Measurements from ENCODE around the gene THSD4.

DNA sequence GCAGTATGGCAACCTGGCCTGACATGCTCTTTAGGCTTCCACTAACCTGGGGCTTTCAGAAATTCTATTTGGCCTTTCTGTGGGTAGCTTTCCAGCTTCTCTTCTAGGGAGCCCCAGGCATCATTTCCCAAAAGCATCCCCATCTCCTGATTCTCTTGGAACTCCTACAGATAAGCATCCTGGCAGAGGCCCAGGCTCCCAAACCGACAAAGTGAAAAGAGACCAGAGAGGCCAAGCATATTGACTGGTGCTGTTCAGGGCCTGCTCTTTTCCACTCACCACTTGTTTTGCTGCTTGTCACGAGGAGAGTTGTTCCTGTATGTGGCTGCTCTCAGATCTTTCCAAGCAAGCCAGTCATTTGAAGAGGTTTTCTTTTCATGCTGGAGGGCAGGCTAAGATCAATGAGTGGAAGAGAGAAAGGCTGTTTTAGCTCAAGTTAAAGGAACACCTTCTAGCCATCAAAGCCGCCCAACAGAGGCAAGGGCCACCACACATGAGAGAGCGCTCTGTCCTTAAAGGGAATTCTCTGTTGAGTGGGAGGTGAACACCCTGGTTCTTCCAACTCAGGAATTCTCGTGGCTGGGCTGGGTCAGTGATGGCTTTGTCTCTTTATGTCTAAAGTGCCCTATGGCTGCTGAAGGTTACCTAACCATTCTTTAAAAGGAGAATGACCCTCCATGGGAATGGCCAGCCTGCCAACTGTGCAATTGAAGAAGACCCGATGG is 664.0 kb downstream of the THSD4 start:
- TF ChIP-seq, protein P1, sequence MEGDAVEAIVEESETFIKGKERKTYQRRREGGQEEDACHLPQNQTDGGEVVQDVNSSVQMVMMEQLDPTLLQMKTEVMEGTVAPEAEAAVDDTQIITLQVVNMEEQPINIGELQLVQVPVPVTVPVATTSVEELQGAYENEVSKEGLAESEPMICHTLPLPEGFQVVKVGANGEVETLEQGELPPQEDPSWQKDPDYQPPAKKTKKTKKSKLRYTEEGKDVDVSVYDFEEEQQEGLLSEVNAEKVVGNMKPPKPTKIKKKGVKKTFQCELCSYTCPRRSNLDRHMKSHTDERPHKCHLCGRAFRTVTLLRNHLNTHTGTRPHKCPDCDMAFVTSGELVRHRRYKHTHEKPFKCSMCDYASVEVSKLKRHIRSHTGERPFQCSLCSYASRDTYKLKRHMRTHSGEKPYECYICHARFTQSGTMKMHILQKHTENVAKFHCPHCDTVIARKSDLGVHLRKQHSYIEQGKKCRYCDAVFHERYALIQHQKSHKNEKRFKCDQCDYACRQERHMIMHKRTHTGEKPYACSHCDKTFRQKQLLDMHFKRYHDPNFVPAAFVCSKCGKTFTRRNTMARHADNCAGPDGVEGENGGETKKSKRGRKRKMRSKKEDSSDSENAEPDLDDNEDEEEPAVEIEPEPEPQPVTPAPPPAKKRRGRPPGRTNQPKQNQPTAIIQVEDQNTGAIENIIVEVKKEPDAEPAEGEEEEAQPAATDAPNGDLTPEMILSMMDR (IDR thresholded peaks at IDR 0.05; ENCODE audit: poor library complexity, severe bottlenecking) = no peak
- TF ChIP-seq EZH2 (IDR thresholded peaks at IDR 0.05; ENCODE audit: borderline replicate concordance, insufficient read depth, low read length, poor library complexity, severe bottlenecking) (no peak), RAD21 (conservative IDR thresholded peaks at IDR 0.05) (no peak), EP300 (conservative IDR thresholded peaks at IDR 0.05; ENCODE audit: poor library complexity, severe bottlenecking) (no peak)
- TF ChIP-seq, protein P2, sequence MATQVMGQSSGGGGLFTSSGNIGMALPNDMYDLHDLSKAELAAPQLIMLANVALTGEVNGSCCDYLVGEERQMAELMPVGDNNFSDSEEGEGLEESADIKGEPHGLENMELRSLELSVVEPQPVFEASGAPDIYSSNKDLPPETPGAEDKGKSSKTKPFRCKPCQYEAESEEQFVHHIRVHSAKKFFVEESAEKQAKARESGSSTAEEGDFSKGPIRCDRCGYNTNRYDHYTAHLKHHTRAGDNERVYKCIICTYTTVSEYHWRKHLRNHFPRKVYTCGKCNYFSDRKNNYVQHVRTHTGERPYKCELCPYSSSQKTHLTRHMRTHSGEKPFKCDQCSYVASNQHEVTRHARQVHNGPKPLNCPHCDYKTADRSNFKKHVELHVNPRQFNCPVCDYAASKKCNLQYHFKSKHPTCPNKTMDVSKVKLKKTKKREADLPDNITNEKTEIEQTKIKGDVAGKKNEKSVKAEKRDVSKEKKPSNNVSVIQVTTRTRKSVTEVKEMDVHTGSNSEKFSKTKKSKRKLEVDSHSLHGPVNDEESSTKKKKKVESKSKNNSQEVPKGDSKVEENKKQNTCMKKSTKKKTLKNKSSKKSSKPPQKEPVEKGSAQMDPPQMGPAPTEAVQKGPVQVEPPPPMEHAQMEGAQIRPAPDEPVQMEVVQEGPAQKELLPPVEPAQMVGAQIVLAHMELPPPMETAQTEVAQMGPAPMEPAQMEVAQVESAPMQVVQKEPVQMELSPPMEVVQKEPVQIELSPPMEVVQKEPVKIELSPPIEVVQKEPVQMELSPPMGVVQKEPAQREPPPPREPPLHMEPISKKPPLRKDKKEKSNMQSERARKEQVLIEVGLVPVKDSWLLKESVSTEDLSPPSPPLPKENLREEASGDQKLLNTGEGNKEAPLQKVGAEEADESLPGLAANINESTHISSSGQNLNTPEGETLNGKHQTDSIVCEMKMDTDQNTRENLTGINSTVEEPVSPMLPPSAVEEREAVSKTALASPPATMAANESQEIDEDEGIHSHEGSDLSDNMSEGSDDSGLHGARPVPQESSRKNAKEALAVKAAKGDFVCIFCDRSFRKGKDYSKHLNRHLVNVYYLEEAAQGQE (IDR thresholded peaks at IDR 0.05; ENCODE audit: borderline replicate concordance) = no peak

Data from neural cell (in vitro differentiated cells).